GM21423 (cell line): ENCODE data around the gene SLIT1.

ENCODE experiments used
- ATAC-seq: cut with Tn5 transposase; IDR thresholded peaks from one replicate; pipeline ENCODE4 v1.9.1; 2021; ENCODE audit warnings: mild to moderate bottlenecking, moderate library complexity; ENCODE audit not compliant: unreplicated experiment

Gene SLIT1

DNA sequence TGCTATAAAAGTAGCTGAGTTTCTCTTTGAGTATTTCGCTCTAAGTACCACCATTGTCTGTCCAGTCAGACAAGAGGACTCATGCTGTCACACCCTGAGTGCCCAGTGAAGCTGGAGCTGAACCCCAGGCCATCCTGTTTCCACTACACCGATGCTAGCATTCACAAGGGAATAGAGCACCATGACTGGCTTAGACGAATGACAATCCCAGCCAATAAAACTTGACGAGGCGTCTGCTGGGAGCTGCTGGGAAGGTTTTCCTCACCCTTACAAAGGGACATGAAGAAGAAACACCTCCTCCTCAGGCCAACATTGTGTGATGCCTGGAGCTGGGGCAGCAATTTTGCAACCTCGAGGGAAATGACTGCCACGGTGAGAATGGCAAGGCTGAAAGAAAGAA is 17.5 kb upstream of the SLIT1 start:
- ATAC-seq: no peak

DNA sequence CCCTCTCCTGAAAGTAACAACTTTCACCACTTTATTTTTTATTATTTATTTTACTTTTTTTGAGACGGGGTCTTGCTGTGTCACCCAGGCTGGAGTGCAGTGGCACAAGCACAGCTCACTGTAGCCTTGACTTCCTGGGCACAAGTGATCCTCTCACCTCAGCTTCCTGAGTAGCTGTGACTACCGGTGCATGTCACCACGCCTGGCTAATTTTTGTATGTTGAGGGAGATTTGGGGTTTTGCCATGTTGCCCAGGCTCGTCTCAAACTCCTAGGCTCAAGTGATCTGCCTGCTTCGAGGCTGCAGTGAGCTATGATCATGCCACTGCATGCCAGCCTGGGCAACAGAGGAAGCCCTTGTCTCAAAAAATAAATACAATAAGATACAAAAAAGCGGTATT is 14.9 kb upstream of the SLIT1 start:
- ATAC-seq: no peak

DNA sequence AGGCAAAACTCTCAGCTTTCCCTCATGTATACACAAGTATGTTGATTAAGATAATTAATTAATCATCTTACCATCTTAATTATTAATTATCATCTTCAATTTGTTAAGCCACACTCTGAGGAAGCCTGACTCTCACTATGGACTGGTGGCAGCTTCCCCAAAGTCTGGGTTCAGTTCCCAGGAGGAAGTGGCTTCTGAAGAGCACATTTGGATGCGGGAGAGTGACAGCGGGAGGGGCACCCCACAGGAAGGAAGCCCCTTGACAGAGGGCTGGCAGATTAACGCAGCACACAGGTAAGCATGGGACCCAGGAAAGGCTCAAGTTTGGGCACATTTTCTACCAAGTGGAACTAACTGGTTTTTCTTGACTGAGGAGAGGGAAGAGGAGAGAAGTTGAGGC is 13.4 kb upstream of the SLIT1 start:
- no peak for ATAC-seq

DNA sequence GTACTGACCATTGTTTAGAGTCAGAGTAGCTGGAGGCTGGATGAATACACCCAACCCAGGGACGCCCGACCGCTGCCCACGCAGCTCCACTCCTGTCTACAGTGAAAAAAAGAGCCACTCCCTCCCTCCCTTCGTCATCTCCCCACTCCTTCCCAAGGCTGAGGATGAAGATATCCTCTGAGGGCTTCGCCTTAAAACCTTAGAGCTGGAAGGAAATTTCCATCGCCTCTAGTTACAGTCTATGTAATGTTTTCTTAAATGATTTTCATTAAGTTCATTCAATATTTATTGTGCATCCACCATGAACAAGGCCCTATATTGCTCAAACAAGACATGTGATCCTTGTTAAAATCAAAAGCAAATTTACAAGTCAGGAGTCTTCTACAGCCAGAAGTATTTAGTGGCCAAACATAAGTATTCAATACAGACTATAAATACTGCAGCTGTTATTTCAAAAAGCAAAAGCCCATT is 11.3 kb upstream of the SLIT1 start:
- no peak for ATAC-seq

DNA sequence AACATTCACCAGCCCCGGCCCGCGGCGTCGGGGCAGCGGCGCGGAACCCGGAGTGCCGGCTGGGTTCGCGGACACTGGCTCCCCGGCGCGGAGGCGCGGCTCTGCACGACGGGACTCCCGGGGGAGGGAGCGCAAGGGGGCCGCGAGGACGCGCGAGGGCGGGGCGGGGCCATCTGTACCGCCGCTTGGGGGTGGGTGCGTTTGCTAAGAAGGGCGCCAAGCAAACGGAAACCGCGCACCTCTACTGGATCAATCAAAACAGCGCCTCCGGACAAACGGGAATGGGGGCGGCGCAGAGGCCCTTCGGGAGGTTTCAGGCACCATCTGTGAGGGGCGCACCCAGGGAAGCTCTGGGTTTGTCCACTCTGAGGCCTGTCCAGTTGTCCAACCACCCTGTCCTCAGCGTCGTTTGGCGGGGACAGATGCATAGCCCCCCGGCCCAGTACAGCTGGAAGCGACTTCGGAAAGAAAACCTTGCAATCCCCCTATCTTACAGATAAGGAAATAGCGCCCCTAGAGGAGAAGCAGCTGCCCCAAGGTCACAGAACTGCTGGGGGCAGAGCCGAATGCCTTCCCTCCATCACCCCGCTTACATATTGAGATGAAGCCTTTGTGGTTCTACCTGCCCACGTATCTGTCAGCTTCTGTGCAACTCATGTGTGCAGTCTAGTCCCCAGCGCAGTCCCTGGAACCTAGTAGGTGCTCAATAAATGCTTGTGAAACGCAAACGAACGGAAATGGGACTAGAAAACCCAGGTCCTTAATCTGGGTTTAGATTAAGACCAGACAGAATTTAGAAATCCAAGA is 10.7 kb upstream of the SLIT1 start:
- ATAC-seq: no peak

DNA sequence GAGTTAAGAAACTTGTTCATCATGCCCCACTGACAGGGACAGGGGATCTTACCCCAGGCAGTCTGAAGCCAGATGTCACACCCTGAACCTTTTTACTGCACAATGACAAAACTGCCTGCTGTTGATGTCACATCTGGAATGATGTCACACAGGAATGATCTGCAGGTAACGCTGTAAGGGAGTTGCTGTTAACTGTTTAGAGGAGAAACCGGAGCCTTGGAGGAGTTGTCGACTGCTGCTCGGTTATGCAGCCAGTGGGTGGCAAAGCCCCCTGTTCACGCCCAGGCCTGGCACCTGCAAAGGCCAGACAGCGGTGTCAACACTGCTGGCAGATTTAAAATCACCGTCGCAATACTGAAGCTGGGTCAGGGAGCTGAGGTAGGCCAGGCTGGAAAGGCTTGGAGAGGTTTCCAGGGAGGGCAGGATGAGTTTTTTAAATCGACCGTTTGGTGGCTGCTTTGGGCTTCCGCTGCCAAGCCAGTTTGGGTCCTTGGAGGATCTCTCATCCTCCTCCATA is 10.0 kb upstream of the SLIT1 start:
- no peak for ATAC-seq

DNA sequence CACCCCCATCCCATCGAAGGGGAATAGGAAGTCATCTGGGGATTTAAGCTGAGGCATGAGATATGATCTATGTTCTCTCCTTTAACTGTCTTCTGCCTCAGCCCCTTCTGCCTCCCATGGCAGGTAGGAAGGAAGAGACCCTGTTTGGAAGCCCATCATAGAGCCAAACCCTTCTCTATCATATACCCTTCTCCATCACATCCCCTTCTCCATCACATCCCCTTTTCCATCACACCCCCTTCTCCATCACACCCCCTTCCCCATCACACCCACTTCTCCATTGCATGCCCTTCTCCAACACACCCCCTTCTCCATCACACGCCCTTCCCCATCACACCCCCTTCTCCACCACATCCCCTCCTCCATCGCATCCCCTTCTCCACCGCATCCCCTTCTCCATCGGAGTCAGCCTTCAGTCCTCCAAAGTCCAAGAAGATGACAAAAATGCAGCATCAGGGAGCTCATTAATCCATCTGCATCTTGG is 7.2 kb upstream of the SLIT1 start:
- ATAC-seq: no peak

DNA sequence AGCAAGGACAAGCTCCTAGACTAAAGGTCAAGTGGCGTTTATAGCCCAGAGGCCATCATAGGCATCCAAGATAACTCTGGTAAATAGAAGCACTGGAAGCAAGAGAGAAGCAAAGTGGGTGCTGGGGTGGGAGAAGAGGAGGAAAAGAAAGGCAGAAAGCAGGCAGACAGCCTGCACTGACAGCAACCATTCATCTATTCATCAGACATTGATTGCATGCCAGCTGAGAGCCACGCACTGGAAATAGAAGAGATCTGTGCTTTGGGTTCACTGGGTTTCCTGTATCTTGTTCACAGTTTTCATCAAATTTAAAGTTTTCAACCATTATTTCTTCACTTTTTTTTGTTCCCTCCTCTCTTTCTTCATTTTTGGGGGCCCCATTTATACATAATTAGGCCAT is 4.7 kb upstream of the SLIT1 start:
- no peak for ATAC-seq

DNA sequence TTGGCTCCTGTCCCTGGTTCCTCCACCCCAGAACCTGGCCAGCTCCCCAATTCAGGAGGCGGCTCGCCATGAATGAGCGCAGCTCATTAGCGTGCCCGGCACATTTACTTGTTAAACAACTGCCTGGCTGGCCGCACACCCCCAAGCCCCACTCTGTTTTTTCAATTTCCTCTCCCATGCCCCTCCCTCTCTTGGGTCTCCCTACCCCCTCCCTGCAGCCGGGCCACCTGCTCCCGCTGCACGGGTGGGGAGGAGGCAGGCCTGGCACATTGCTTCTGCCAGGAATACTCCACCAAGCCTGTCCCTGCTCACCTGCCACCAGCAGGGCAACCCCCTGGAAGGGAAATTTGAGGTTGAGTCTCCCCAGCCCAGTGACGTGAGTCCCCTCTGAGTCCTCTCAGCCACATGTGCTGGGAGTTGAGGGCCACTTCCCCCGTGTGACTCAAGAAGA is 2.5 kb upstream of the SLIT1 start:
- no peak for ATAC-seq

DNA sequence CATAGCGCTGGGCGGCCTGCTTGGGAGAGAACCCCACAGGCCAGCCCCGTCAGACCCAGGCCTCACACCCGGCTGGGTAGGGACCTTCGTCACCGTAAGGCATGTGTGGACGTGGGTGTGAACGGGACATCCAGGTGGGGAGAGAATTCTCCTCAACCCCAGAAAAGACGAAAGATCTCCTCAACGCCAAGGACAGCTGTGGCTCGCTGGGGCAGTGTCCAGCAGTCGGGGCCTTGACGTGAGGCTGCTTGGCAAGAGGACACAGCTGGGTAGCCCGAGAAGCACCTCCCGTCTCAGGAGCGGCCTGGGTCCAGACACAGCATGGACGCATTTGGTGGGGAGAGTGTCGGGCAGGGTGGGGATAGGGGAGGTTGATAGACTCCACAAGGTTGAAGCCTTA is 1.2 kb upstream of the SLIT1 start:
- no peak for ATAC-seq

DNA sequence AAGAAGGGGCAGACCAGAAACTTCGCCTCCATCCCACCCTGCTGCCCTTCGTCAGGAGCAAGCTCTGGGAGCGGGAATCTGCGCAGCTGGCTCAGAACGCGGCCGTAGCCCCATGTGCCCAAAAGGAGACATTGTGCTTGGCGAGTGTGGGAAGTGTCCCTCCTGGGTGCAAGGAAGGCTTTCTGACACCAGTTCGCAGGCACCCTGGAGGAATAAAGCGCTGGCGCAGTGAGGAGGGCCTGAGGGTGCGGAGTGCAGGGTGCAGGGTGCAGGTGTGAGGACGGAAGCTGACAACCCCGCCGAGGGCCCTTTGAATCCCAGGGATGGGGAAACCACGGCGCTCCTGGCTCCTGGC is 811 bp downstream of the SLIT1 start:
- ATAC-seq: no peak

DNA sequence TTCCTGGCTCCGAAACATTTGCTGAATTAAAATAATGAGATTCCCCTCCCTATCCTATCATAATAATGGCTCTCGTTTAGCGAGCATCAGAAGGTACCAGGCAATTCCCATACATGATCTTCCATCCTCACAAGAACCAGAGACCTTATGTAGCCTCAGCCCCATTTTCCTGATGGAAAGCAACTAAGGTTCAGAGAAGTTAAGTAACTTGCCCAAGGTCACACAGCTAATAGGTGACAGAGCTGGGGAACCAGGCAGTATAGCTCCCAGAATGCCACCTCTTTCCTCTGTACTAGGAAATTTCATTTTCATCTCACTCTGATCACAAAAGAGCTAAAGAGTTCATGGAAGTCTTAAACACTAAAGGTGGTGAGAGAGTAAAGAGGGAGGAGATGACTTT is 2.4 kb downstream of the SLIT1 start:
- ATAC-seq: no peak

DNA sequence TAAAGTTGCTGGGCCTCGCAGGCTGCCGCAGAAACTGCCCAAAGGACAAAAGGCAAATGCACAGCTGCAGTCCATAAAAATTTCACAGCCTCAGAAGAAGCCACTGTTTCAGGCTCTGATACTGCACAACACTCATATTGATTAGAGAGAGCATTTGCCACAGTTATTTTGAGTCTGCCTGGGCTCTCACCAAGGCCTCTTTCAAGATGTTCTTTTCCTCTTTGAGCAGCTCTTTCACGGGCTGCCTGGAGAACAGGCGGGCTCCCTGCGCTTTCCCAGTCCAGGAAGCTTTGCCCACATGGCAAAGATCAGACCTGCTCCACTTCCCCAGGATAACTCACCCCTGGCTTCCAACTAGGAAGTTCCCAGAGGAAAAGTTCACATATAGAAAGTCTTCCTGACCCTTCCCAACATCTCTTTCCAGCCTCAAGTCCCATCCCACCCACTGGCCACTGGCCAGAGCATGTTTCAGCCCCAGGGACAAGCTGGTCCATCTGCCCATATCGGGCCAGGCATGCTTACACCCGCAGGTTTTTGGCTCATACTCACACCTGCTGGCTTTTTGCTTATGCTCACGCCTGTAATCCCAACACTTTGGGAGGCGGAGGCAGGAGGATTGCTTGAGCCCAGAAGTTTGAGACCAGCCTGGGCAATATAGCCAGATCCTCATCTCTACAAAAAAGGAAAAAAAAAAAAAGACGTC is 3.3 kb downstream of the SLIT1 start:
- ATAC-seq: no peak

DNA sequence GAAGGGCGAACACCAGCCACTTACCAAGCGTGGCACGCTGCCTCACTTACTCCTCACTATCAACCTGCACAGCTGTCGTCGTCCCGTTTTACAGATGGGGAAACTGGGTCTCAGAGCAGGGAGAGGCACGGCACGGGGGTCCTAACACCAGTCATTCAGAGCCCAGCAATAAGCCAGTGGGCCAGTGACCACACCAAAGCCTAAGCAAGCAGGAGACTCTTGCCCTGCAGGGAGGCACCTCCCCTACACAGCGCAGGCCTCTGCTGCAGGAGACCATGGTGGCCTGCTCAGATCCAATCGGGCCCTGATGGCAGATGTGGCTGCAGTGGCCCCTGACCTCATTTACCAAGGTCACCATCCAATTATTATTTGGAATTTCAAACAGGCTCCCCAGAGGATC is 4.8 kb downstream of the SLIT1 start:
- no peak for ATAC-seq

DNA sequence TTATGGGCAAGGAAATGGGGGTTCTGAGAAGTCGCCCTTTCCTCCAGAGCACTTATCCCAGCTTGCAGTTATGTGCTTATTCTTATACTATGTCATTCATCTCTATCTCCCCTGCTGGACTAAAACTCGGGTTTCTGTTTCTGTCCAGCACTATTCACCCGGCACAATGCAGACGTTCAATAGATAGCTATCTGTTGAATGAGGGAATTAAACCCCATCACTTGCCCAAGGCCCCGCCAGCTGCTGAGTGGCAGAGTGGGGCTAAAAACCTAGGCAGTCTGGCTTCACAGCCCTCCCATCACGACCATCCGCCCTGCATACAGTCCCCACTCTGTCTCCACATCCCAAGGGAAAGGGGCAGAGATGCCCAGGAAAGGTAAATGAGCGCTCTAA is 5.4 kb downstream of the SLIT1 start:
- ATAC-seq: no peak

DNA sequence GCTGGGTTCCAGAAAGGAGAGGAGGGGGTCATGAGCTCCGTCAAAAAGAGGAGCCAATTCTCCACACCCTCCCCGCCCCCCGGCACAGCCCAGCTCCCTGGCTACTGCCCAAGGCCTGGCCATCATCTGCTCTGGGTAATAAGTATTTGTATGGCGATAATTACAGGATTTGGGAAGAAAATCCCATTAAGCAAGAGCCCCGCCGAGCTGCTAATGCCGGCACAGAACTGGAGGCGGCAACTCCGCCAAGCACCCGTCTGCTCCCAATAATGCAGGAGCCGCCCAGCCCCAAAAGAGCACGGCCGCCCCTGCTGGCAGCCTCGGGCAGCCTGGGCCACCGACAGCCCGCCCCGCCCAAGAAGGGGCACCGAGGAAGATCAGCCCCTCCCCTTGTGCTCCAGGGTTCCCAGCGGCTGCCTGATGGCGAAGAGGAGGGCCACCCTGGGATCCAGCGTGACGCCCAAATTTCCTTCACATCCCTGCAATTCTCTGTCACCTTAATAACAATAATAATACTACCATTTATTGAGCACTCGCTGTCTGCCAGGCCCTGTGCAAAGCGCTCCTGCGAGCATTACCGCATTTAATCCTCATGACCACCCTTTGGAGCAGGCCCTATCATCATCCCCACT is 5.9 kb downstream of the SLIT1 start:
- ATAC-seq: no peak

DNA sequence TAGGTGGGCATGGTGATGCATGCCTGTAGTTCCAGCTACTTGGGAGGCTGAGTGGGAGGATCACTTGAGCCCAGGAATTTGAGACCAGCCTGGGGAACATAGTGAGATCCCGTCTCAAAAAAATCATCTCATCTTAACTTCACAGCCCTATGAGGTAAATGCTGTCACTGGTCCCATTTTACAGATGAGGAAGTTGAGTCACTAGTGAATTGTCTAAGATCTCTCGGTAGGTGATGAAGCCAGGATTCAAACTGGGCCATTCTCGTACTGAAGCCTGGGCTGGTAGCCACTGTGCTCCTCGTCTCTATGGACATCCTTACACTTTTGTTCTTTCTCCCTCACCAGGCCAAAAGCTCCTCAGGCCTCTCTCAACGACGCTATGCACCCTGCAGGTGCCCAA is 6.4 kb downstream of the SLIT1 start:
- ATAC-seq: no peak

DNA sequence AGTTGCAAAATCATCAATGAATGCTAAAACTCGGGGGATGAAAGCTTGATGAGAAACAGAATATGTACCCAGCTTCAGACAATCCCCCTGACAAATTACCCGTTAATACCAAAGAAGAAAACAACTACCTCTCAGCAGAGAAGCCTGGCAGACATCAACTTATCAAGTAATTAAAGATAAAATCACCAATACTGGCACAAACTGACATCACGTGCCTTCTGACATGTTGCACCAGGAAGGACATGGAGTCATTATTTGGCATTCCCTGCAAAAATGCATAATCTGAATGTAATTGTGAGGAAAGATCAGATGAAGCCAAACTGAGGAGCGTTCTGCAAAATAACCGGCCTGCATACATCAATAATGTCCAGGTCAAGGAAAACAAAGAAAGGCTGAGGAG is 7.7 kb downstream of the SLIT1 start:
- no peak for ATAC-seq

DNA sequence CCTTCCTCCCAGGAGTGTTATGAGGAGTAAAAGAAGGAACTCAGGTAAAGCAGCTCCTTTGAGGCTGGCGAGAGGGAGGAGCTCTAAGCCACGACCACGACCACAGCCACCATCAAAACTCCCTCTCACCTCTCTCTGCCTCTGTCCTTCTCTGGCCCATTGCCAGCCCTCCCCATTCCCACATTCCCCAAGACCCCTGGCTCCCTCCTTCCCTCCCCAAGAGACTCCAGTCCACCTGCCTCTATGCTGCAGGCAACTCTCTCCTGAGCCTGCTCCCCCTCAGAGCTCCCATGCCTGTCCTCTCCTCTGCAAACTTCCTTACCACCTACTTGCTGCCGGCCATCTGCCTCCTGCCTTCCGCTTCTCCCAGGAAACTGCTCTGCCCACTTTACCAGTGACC is 9.5 kb downstream of the SLIT1 start:
- ATAC-seq: no peak

DNA sequence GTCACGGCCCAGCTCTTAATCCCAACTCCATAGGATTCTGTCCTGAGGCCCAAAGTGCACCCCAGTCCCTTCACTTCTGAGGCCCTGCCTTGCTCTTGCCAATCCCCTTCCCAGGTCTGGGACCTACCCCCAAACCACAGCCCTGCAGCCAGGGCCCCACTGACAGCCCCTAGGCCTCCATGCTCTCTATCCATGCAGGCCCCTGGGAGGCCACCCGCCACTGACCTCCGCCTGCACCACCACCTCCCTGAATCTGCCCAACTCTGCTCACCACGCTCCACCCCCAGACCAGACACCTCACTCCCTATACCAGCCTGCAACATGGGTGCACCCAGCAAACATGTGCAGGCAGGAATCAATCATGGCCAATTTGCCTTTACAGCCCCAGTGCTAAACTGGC is 10.2 kb downstream of the SLIT1 start:
- ATAC-seq: no peak

DNA sequence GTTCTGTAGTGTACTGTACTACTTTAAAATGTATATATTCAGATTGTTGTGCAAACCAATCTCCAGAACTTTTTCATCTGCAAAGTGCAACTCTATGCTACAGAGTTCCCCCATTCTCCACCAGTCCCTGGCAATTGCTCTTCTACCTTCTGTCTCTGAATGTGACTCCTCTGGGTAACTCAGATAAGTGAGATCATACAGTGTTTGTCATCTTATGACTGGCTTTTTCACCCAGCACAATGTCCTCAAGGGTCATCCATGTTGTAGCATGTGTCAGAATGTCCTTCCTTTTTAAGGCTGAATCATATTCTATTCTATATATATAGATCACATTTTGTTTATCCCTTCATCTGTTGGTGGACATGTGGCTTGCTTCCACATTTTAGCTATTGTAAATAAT is 10.8 kb downstream of the SLIT1 start:
- ATAC-seq: no peak

DNA sequence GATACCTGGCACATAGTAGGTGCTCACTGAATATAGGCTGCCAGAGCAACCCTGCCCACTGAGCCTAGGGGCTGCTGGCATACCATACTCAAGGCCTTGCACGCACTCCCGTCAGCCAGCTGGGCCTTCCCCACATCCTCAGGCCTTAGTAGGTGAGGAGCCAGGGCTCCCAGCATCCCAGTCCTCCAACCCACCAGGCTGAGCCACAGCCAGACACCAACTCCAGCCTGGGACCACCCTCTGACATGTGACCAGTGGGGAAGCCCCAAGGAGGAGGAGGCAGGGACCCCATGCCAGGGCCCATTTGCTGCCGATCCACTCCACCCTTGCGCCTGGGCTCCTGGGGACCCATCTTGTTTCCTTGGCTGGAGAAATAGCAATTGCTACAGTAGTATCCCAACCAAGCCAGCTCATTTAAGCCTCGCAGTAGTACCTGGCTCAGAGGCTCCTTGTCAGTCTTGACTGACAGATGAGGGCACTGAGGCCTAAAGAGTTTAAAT is 11.4 kb downstream of the SLIT1 start:
- no peak for ATAC-seq
